LNCAP (cell line): Measurements from ENCODE around the gene CACNA1C.

Source experiments
- CTCF ChIP-seq: fragments of 450-650 bp; IDR thresholded peaks from 2 replicates; pipeline ENCODE4 v1.5.1; 2017; ENCODE audit warnings: mild to moderate bottlenecking

The CACNA1C gene

DNA sequence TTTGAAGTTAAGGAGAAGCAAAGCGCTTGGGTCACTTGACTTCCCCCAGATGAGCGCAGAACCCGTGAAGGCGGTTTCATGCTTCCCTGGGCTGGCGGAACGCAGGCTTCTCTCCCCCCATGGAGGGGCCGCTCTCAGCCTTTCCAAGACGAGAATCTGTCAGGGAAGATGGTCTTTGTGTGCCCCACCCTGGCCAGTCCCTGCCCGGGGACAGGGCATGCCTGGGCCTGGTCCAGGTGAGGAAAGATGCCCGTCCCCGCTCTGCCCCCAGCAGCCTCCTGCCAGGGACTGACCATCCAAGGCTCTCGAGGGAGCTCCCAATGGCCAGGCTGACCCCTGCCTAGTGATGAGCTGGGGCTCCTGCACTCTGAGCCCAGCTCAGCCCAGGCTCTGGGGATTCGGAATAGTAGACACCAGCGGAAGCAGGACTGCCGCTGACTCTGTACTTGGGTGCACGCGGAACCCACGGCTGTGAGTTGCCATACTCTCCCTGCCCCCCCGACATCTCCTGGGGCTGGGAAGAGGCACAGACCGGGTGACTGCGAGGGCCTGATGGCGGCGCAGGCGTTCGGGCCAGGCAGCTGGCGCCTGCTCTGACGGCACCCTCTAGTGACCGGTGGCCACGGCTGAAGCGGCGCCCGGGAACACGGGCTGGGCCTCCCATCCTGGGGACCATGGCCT lies 599.8 kb downstream of the CACNA1C start:
- TF ChIP-seq CTCF: no peak

GRCh38 chr12:2653461-2653965 lies 600.7 kb downstream of the CACNA1C start:
- no peak for TF ChIP-seq CTCF

DNA sequence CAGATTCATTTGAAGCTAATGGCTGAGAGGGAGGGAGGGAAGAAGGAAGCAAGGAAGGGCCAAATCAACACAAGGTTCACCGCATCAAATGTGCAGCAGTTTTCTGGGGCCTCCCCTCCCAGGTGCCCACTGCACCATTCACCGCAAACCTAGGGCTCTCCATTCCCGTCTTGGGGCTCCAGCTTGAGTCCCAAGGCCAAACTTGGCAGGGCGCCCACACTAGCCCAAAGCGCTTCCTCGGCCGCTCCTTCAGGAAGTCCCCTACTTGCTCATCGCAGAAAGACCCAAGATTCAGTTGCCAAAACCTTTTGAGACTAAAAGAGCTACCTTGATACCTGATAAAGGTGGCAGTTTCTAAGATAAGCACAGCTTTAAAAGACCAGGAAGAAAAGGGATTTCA lies 601.5 kb downstream of the CACNA1C start:
- TF ChIP-seq CTCF: no peak

- no peak for TF ChIP-seq CTCF
Observed at GRCh38 chr12:2654741-2655140, 602.0 kb downstream of the CACNA1C start.

DNA sequence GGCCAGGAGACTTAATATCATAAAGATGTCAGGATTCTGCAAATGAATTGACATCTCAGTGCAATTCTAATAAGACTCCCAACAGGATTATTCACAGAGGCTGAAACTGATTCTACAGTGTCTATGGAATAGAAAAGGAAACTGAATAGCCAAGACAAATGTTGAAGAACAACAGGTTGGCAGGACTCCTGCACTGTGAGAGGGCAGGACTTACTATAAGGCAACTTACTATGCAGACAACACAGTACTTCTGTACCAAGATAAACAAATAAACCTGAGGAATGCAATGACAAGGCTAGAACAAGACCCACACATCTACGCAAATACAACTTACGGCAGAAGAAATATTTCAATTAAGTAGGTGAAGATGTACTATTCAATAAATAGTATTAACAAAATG lies 609.7 kb downstream of the CACNA1C start:
- TF ChIP-seq CTCF: no peak

GRCh38 chr12:2664721-2665577 lies 612.2 kb downstream of the CACNA1C start:
- TF ChIP-seq CTCF: no peak

GRCh38 chr12:2666411-2666810 lies 613.6 kb downstream of the CACNA1C start:
- TF ChIP-seq CTCF: no peak
